Fibroblast of mammary gland (primary cell): ENCODE results near the gene DIP2A.
A peak's percentile ranks its signal among the peaks of the same experiment; 100 is the strongest.

Experiments used
- DNase-seq: peaks from one replicate; pipeline ENCODE4 v3.0.0-alpha.2; 2010; ENCODE audit warnings: low read depth
- H3K4me3 ChIP-seq: 2 replicates; pipeline ENCODE4 v1.5.1; 2011; ENCODE audit warnings: low read depth, mild to moderate bottlenecking, low read length, moderate library complexity; ENCODE audit not compliant: control insufficient read depth
- CTCF ChIP-seq: conservative IDR thresholded peaks from 2 replicates; pipeline ENCODE4 v1.5.1; 2011; ENCODE audit warnings: low read depth, low read length, inconsistent platforms; ENCODE audit not compliant: control insufficient read depth, insufficient read depth

Gene DIP2A

DNA sequence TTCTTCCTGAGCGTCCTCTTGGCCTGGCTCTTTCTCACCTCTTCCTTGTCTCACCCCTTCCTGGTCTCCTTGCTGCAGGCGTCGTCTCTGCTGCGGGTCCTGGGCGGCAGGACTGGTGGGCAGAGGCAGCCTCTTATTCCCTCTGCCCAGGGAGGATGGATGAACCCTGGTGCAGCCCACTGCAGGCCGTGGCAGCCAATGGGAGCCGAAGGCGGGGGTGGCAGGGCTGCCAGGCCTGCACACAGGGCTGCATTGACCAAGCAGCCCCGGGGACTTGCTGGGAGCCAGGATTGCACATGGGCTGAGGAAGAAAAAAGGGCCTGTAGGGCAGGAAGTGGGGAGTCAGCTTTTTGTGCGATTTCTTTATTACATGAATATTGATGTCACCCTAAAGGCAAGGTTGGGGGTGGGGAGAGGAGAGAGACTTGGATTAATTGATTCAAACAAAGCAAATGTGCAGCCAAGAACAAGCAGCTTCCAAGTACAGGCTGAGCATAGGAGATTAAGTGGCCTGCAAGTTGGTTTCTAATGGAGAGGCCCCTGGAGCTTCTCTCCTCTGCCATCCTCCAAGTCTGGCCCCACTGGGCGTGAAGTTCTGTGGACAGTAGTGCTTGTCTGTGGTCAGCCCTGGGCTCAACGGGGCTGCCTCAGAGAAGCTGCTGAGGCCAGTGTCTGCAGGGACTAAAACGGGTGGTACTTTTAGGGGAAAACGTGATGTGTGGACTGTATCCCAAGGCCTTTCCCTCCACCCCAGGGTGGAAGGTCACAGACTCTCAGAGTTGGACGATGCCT is 146.5 kb downstream of the DIP2A start, which contains the start of gene S100B:
Gene S100B (minus strand): TSS at position 108 of the 792 bp plus-strand sequence. CDS start 2,667 bp downstream, outside the sequence.
- no peak for DNase-seq
- H3K4me3 ChIP-seq = no peak within 1 kb of the TSS
- TF ChIP-seq CTCF = no peak

GRCh38 chr21:46605767-46606426 is 147.2 kb downstream of the DIP2A start:
- H3K4me3 ChIP-seq = no peak overlapping the region
- TF ChIP-seq CTCF = no peak
- DNase-seq = no peak

GRCh38 chr21:46606427-46606813 is 147.7 kb downstream of the DIP2A start:
- DNase-seq = no peak
- no peak overlapping the region for H3K4me3 ChIP-seq
- no peak for TF ChIP-seq CTCF

GRCh38 chr21:46607636-46608035 is 148.9 kb downstream of the DIP2A start:
- H3K4me3 ChIP-seq = no peak overlapping the region
- DNase-seq = no peak
- TF ChIP-seq CTCF = no peak

GRCh38 chr21:46608672-46609111 is 150.0 kb downstream of the DIP2A start:
- DNase-seq = no peak
- no peak overlapping the region for H3K4me3 ChIP-seq
- no peak for TF ChIP-seq CTCF

DNA sequence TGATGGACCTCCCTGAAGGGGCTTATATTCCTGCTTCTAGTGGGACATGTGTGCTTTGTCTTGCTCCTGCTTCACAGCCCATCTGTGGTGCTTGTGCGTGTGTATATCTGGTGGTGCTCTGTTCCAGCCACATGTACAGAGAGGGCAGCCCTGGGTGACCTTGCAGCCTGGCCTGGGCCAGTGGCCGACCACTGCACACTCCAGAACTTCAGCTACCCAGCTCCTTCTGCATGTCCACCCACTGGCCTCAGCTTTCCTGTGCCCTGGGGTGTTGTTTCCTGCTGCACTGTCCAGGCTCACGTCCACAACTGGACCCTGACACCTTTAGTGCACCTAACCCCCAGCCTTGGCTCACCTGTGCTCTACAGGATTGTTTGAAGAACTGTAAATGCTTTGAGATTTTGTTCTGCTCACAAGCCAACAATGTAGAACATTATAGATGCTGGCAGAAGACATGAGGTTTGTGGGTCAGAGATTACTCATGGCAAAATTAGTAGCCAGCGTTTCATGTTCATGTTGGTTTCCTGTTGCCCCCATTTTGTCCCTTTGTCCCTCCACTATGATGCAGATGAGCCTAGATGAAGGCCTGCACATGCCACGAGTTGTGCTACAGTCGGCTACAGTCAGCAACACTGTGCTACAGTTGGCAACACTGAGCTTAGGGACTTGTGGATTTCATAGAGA is 151.5 kb downstream of the DIP2A start:
- no peak for TF ChIP-seq CTCF

More for the DNA sequence above, 151.5 kb downstream of the DIP2A start:
- DNase-seq = peak; percentile 19
- no peak overlapping the region for H3K4me3 ChIP-seq
